ENCODE results near the gene OSTM1. TPM values are rescaled to one million over a fixed set of nuclear protein-coding genes. Genes with fewer than 3 reads are reported as not detected.

The OSTM1 gene
- total and polyA plus RNA-seq, 2 donors (not counting 1 experiment from before 2014, with no cell fraction given), result 6.2 to 41.7 TPM

DNA sequence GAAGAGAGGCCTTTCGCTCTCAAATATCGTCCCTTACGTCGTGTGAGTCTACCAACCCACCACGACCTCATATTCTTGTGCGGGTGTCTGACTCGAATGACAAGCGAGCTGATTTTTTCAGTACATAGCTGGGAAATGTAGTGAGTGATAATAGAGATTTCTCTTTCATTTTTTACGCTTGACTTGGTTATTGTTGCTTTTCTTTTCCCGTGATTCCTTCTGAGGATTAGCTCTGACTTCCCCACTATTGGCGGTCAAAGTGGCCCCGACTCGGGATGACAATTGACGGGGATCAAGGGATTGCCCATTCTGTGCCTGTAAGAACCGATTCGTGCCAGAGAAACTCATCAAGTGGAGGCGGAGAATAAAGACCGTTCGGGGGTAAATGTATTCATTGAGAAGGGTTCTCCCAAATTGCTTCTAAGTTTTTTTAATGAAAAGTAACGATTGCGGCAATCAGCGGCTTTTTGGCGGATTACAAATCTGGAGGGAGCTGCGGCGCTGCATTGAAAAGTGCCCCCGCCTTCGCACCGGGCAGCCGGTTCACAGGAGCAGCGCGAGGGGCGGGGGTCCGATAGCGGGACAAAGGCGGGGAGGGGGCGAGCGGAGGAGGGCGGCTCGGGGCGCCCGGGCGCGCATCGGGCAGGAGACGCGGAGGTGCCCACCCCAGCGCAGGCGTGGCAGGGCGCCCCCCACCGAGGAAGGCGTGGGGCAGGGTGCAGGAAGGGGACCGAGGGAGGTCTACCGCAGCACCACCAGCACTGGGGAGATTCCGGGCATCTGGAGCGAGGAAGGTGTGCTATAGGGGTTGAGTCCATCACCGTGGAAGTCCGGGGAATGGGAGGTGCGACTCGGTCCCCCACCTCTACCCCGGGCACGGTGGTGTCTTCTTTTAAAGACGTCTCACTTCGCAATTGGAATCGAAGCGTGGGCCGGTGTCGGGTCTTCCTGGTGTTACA lies 44.5 kb upstream of the OSTM1 start:
- Histone ChIP-seq H3K27me3 (replicated peaks in 1 of 4; ENCODE audit: control extremely low read depth in 1 of 4, control insufficient read depth in 3 of 4, insufficient read depth in 4 of 4, low read length in 3 of 4) (peaks cover 0 to 88% (median 66%) of the 10 kb centered on the region in 4 experiments), H3K79me2 (ENCODE audit: control insufficient read depth, insufficient read depth, low read length) (no peaks in the 10 kb centered on the region), H3K27ac (ENCODE audit: low read length in 2 of 2) (no peak overlapping the region), H3K9ac (ENCODE audit: low read length) (peak overlapping the region; percentile 69), H3K4me3 (ENCODE audit: control extremely low read depth in 1 of 5, extremely low read depth in 1 of 5, insufficient read depth in 1 of 5, low read depth in 2 of 5, low read length in 4 of 5) (peak overlapping the region; percentile 35 to 74 (median 58)), H3K36me3 (replicated peaks in 1 of 2; ENCODE audit: control extremely low read depth in 1 of 2, control insufficient read depth in 1 of 2, extremely low read depth in 1 of 2, insufficient read depth in 2 of 2, low read length in 1 of 2) (no peaks in the 10 kb centered on the region), H4K20me1 (ENCODE audit: control insufficient read depth, insufficient read depth, low read length, poor library complexity, severe bottlenecking) (peaks cover 15% of the 10 kb centered on the region), H3K4me1 (ENCODE audit: control insufficient read depth in 2 of 2, insufficient read depth in 2 of 2, low read length in 2 of 2) (peaks cover 58 to 59% of the 10 kb centered on the region in 2 donors), H2AFZ (ENCODE audit: insufficient read depth, low read depth, low read length, poor library complexity, severe bottlenecking) (peak overlapping the region; percentile 66), H3K4me2 (replicated peaks; ENCODE audit: low read depth, low read length, poor library complexity, severe bottlenecking) (peak overlapping the region; percentile 97), H3K9me3 (ENCODE audit: control extremely low read depth in 1 of 3, control insufficient read depth in 2 of 3, insufficient read depth in 1 of 3, low read length in 2 of 3) (peaks cover 0 to 47% (median 0%) of the 10 kb centered on the region in 3 donors)
- WGBS (ENCODE audit: insufficient coverage), result 6% methylated on average over 56 of the region's 67 CpGs
- peak; percentile 60 for DNase-seq
- Mint-ChIP-seq H3K27ac (peak overlapping the region; percentile 63), H3K9me3 (ENCODE audit: insufficient read depth) (no peaks in the 10 kb centered on the region), H3K27me3 (peaks cover 80% of the 10 kb centered on the region), H3K4me1 (peaks cover 59% of the 10 kb centered on the region), H3K4me3 (peak overlapping the region; percentile 98)
- intact Hi-C loops (cut with micrococcal nuclease), result loop anchor here (2.0 to 10.0 kb wide), 4 partner anchors 38 to 973 kb away; partner anchors contain the start of genes SESN1 and SNX3
- ATAC-seq (ENCODE audit: low read depth), result no peak
- POLR2A ChIA-PET, result interaction anchor here (0.7 kb wide), 1 partner anchor 10 kb away, joined by 3 read pairs; no protein-coding TSS in a partner anchor
- CTCF ChIA-PET, result interaction anchor here (1.1 to 1.8 kb wide), 4 partner anchors 8 to 374 kb away, joined by 3 to 5 read pairs (median 4); no protein-coding TSS in a partner anchor
- TF ChIP-seq EZH2 (IDR thresholded peaks at IDR 0.05; ENCODE audit: borderline replicate concordance, insufficient read depth, low read depth, low read length, poor library complexity, severe bottlenecking) (peak; percentile 95), CTCF (IDR thresholded peaks at IDR 0.05) (no peak)

Data from B cell (primary cell).